Dendritic cell treated with granulocyte-macrophage colony-stimulating factor and Interleukin-4, amounts not matched to agents 40 ng/mL and 50 ng/mL, for 4 days (primary cell): ENCODE measurements around the gene SIPA1L2.
A peak's percentile ranks its signal among the peaks of the same experiment; 100 is the strongest.

Experiments
- H3K27ac Mint-ChIP-seq: one replicate; pipeline ENCODE4 v1.8.0; 2022; ENCODE audit warnings: mild to moderate bottlenecking, mixed read lengths
- H3K27me3 Mint-ChIP-seq: one replicate; pipeline ENCODE4 v1.8.0; 2022; ENCODE audit warnings: mild to moderate bottlenecking, mixed read lengths
- H3K36me3 Mint-ChIP-seq: one replicate; pipeline ENCODE4 v1.8.0; 2022; ENCODE audit warnings: low read depth, mixed read lengths
- H3K4me1 Mint-ChIP-seq: one replicate; pipeline ENCODE4 v1.8.0; 2022; ENCODE audit warnings: low read depth, mixed read lengths
- H3K4me3 Mint-ChIP-seq: one replicate; pipeline ENCODE4 v1.8.0; 2022; ENCODE audit warnings: mild to moderate bottlenecking, moderate library complexity, mixed read lengths
- H3K9me3 Mint-ChIP-seq: one replicate; pipeline ENCODE4 v1.8.0; 2022; ENCODE audit warnings: mixed read lengths
- intact Hi-C: fragments of 100-400 bp; cut with micrococcal nuclease; formaldehyde crosslinking; loops from one replicate; pipeline ENCODE4 v1.15.0; 2022

The SIPA1L2 gene

GRCh38 chr1:232630894-232631195, 912 bp upstream of the SIPA1L2 start:
- no peaks in the 10 kb centered on the region for H3K27me3 Mint-ChIP-seq
- H3K4me1 Mint-ChIP-seq, result peaks cover 41% of the 10 kb centered on the region
- H3K9me3 Mint-ChIP-seq, result no peaks in the 10 kb centered on the region
- intact Hi-C loops, result loop anchor here (5.0 to 10.0 kb wide), 3 partner anchors 321 to 481 kb away; partner anchors contain the start of gene NTPCR
- H3K27ac Mint-ChIP-seq, result peak overlapping the region; percentile 86
- peak overlapping the region; percentile 86 for H3K4me3 Mint-ChIP-seq
- peaks cover 7% of the 10 kb centered on the region for H3K36me3 Mint-ChIP-seq

GRCh38 chr1:232629250-232630046, 485 bp downstream of the SIPA1L2 start:
- H3K27ac Mint-ChIP-seq, result peak overlapping the region; percentile 86
- no peaks in the 10 kb centered on the region for H3K9me3 Mint-ChIP-seq
- intact Hi-C loops, result loop anchor here (5.0 to 10.0 kb wide), 5 partner anchors 177 to 762 kb away; partner anchors contain the start of gene NTPCR

GRCh38 chr1:232628335-232629249, 1.3 kb downstream of the SIPA1L2 start:
- H3K27me3 Mint-ChIP-seq, result no peaks in the 10 kb centered on the region
- peak overlapping the region; percentile 86 for H3K4me3 Mint-ChIP-seq
- intact Hi-C loops, result loop anchor here (5.0 kb wide), 2 partner anchors 176 to 761 kb away; no protein-coding TSS in a partner anchor
- peak overlapping the region; percentile 86 for H3K27ac Mint-ChIP-seq
- peaks cover 61% of the 10 kb centered on the region for H3K4me1 Mint-ChIP-seq
- H3K9me3 Mint-ChIP-seq, result no peaks in the 10 kb centered on the region
- peaks cover 7% of the 10 kb centered on the region for H3K36me3 Mint-ChIP-seq

More at GRCh38 chr1:232629250-232630046, 485 bp downstream of the SIPA1L2 start:
- peak overlapping the region; percentile 86 for H3K4me3 Mint-ChIP-seq
- peaks cover 7% of the 10 kb centered on the region for H3K36me3 Mint-ChIP-seq
- H3K4me1 Mint-ChIP-seq, result peaks cover 55% of the 10 kb centered on the region
- no peaks in the 10 kb centered on the region for H3K27me3 Mint-ChIP-seq

- H3K27me3 Mint-ChIP-seq, result no peaks in the 10 kb centered on the region
- H3K4me1 Mint-ChIP-seq, result peaks cover 69% of the 10 kb centered on the region
- peaks cover 7% of the 10 kb centered on the region for H3K36me3 Mint-ChIP-seq
- no peaks in the 10 kb centered on the region for H3K9me3 Mint-ChIP-seq
- peak overlapping the region; percentile 86 for H3K4me3 Mint-ChIP-seq
- intact Hi-C loops, result loop anchor here (5.0 kb wide), 2 partner anchors 175 to 760 kb away; no protein-coding TSS in a partner anchor
- H3K27ac Mint-ChIP-seq, result no peak overlapping the region
Observed at GRCh38 chr1:232627645-232628334, 2.1 kb downstream of the SIPA1L2 start.

GRCh38 chr1:232627171-232627570, 2.8 kb downstream of the SIPA1L2 start:
- no peak overlapping the region for H3K4me3 Mint-ChIP-seq
- peaks cover 75% of the 10 kb centered on the region for H3K4me1 Mint-ChIP-seq
- H3K36me3 Mint-ChIP-seq, result peaks cover 7% of the 10 kb centered on the region
- H3K9me3 Mint-ChIP-seq, result no peaks in the 10 kb centered on the region
- intact Hi-C loops, result loop anchor here (5.0 kb wide), 2 partner anchors 175 to 760 kb away; no protein-coding TSS in a partner anchor
- H3K27ac Mint-ChIP-seq, result no peak overlapping the region
- no peaks in the 10 kb centered on the region for H3K27me3 Mint-ChIP-seq

- Mint-ChIP-seq H3K27me3 (no peaks in the 10 kb centered on the region), H3K4me3 (no peak overlapping the region)
- intact Hi-C loops, result loop anchor here (5.0 kb wide), 2 partner anchors 174 to 759 kb away; no protein-coding TSS in a partner anchor
Observed at GRCh38 chr1:232626452-232626851, 3.5 kb downstream of the SIPA1L2 start.

GRCh38 chr1:232625319-232625868, 4.5 kb downstream of the SIPA1L2 start:
- H3K36me3 Mint-ChIP-seq, result peaks cover 7% of the 10 kb centered on the region
- intact Hi-C loops, result loop anchor here (5.0 kb wide), 2 partner anchors 173 to 758 kb away; no protein-coding TSS in a partner anchor

More at GRCh38 chr1:232626452-232626851, 3.5 kb downstream of the SIPA1L2 start:
- Mint-ChIP-seq H3K4me1 (peaks cover 81% of the 10 kb centered on the region), H3K27ac (peak overlapping the region; percentile 17), H3K36me3 (peaks cover 7% of the 10 kb centered on the region), H3K9me3 (no peaks in the 10 kb centered on the region)

GRCh38 chr1:232624546-232625281, 5.2 kb downstream of the SIPA1L2 start:
- Mint-ChIP-seq H3K36me3 (peaks cover 7% of the 10 kb centered on the region), H3K9me3 (no peaks in the 10 kb centered on the region), H3K27ac (peak overlapping the region; percentile 89), H3K4me1 (peaks cover 92% of the 10 kb centered on the region), H3K4me3 (peak overlapping the region; percentile 55), H3K27me3 (no peaks in the 10 kb centered on the region)
- intact Hi-C loops, result loop anchor here (5.0 kb wide), 2 partner anchors 172 to 757 kb away; no protein-coding TSS in a partner anchor

More at GRCh38 chr1:232625319-232625868, 4.5 kb downstream of the SIPA1L2 start:
- Mint-ChIP-seq H3K4me1 (peaks cover 86% of the 10 kb centered on the region), H3K27me3 (no peaks in the 10 kb centered on the region), H3K27ac (peak overlapping the region; percentile 89), H3K9me3 (no peaks in the 10 kb centered on the region), H3K4me3 (peak overlapping the region; percentile 55)

GRCh38 chr1:232622981-232623380, 7.0 kb downstream of the SIPA1L2 start:
- H3K9me3 Mint-ChIP-seq, result no peaks in the 10 kb centered on the region
- peaks cover 90% of the 10 kb centered on the region for H3K4me1 Mint-ChIP-seq
- H3K27ac Mint-ChIP-seq, result peak overlapping the region; percentile 56
- no peak overlapping the region for H3K4me3 Mint-ChIP-seq
- no peaks in the 10 kb centered on the region for H3K27me3 Mint-ChIP-seq
- intact Hi-C loops, result no loop called here
- no peaks in the 10 kb centered on the region for H3K36me3 Mint-ChIP-seq

- intact Hi-C loops, result no loop called here
- Mint-ChIP-seq H3K4me1 (peaks cover 90% of the 10 kb centered on the region), H3K9me3 (no peaks in the 10 kb centered on the region), H3K27me3 (no peaks in the 10 kb centered on the region), H3K4me3 (no peak overlapping the region), H3K27ac (no peak overlapping the region), H3K36me3 (peaks cover 4% of the 10 kb centered on the region)
Observed at GRCh38 chr1:232622378-232622777, 7.6 kb downstream of the SIPA1L2 start.

- intact Hi-C loops, result loop anchor here (2.0 kb wide), 1 partner anchor 30 kb away; no protein-coding TSS in a partner anchor
- Mint-ChIP-seq H3K4me3 (no peak overlapping the region), H3K9me3 (no peaks in the 10 kb centered on the region), H3K27ac (peak overlapping the region; percentile 89), H3K27me3 (no peaks in the 10 kb centered on the region), H3K36me3 (peaks cover 4% of the 10 kb centered on the region), H3K4me1 (peaks cover 83% of the 10 kb centered on the region)
Observed at GRCh38 chr1:232621050-232621449, 8.9 kb downstream of the SIPA1L2 start.

GRCh38 chr1:232620356-232620969, 9.5 kb downstream of the SIPA1L2 start:
- peak overlapping the region; percentile 89 for H3K27ac Mint-ChIP-seq
- intact Hi-C loops, result loop anchor here (2.0 kb wide), 1 partner anchor 30 kb away; no protein-coding TSS in a partner anchor
- H3K27me3 Mint-ChIP-seq, result no peaks in the 10 kb centered on the region
- H3K36me3 Mint-ChIP-seq, result peaks cover 4% of the 10 kb centered on the region
- H3K4me1 Mint-ChIP-seq, result peaks cover 77% of the 10 kb centered on the region
- no peaks in the 10 kb centered on the region for H3K9me3 Mint-ChIP-seq
- peak overlapping the region; percentile 63 for H3K4me3 Mint-ChIP-seq
